Measurements from ENCODE around the gene GLRX.
"Not testable (repeated sequence)": the region's sequence is repeated elsewhere in the genome, so short reads cannot be mapped to it uniquely, and the experiment has no call there.

The GLRX gene

GRCh38 chr5:95838001-95838520 is 15.5 kb upstream of the GLRX start:
- no peak for DNase-seq (ENCODE audit: low read depth)
- H3K4me3 ChIP-seq (ENCODE audit: low read length): no peak overlapping the region
- TF ChIP-seq CTCF (IDR thresholded peaks at IDR 0.05; ENCODE audit: insufficient read depth, low read depth, low read length, missing control alignments): no peak

GRCh38 chr5:95837492-95837891 is 15.0 kb upstream of the GLRX start:
- TF ChIP-seq CTCF (IDR thresholded peaks at IDR 0.05; ENCODE audit: insufficient read depth, low read depth, low read length, missing control alignments): no peak

GRCh38 chr5:95836971-95837370 is 14.4 kb upstream of the GLRX start:
- not testable (repeated sequence) for DNase-seq (ENCODE audit: low read depth); H3K4me3 ChIP-seq (ENCODE audit: low read length)

More at GRCh38 chr5:95837492-95837891, 15.0 kb upstream of the GLRX start:
- H3K4me3 ChIP-seq (ENCODE audit: low read length): no peak overlapping the region
- no peak for DNase-seq (ENCODE audit: low read depth)

- TF ChIP-seq CTCF (IDR thresholded peaks at IDR 0.05; ENCODE audit: insufficient read depth, low read depth, low read length, missing control alignments): no peak
- DNase-seq (ENCODE audit: low read depth): no peak
- no peak overlapping the region for H3K4me3 ChIP-seq (ENCODE audit: low read length)
Measured at GRCh38 chr5:95836544-95836943, 14.0 kb upstream of the GLRX start.

GRCh38 chr5:95835682-95836385 is 13.3 kb upstream of the GLRX start:
- no peak for DNase-seq (ENCODE audit: low read depth)
- no peak for TF ChIP-seq CTCF (IDR thresholded peaks at IDR 0.05; ENCODE audit: insufficient read depth, low read depth, low read length, missing control alignments)
- no peak overlapping the region for H3K4me3 ChIP-seq (ENCODE audit: low read length)

GRCh38 chr5:95832664-95833063 is 10.1 kb upstream of the GLRX start:
- peak; percentile 84 for DNase-seq (ENCODE audit: low read depth)
- H3K4me3 ChIP-seq (ENCODE audit: low read length): no peak overlapping the region
- no peak for TF ChIP-seq CTCF (IDR thresholded peaks at IDR 0.05; ENCODE audit: insufficient read depth, low read depth, low read length, missing control alignments)

- no peak for DNase-seq (ENCODE audit: low read depth)
- no peak for TF ChIP-seq CTCF (IDR thresholded peaks at IDR 0.05; ENCODE audit: insufficient read depth, low read depth, low read length, missing control alignments)
- H3K4me3 ChIP-seq (ENCODE audit: low read length): no peak overlapping the region
Measured at GRCh38 chr5:95830226-95830625, 7.7 kb upstream of the GLRX start.

All from epithelial cell of esophagus (primary cell).